Fibroblast of peridontal ligament (primary cell): ENCODE measurements around the gene SFTPD.
"Not testable (repeated sequence)": the region's sequence is repeated elsewhere in the genome, so short reads cannot be mapped to it uniquely, and the experiment has no call there.

Experiments used
- DNase-seq: peaks from one replicate; pipeline ENCODE4 v3.0.0-alpha.2; 2010; ENCODE audit errors: extremely low read depth

Gene SFTPD

DNA sequence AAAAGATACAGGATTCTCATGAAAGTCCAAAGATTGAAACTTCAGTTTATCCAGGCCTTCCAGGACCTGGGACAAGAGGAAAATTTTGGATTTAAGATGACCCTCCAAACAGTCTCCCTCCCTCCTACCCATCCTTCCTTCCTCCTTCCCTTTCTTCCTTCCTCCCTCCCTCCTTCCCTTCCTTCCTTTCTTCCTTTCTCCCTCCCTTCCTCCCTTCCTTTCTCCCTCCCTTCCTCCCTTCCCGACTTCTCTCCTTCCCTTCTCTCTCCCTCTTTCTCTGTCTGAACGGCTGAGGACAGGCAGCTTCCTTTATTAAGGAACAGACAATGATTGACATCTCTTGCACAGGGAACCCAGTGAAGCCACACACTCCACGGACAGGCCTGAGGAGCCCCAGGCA, 23.3 kb downstream of the SFTPD start:
- DNase-seq: no peak

GRCh38 chr10:79923669-79924068, 25.2 kb downstream of the SFTPD start:
- no peak for DNase-seq

GRCh38 chr10:79923145-79923544, 25.8 kb downstream of the SFTPD start:
- no peak for DNase-seq

DNA sequence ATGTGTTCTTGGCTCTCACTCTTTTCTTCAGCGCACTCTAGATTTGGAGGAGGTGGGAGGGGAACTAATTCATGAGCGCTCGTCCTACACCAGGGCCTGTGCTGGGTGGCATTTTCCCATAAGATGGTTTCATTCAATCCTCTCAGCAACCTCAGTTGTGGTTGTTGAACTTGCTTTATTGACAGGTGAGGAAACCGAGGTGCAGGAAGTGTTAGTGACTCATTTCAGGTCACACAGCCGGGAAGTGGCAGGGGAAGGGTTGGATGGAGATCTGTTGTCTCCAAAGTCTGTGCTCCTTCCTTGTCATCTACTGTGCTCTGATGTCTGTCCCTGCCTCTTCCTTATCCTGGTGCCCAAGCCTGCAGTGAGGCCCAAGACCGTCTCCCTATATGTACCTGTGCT, 26.9 kb downstream of the SFTPD start:
- not testable (repeated sequence) for DNase-seq

GRCh38 chr10:79915838-79916237, 33.1 kb downstream of the SFTPD start:
- not testable (repeated sequence) for DNase-seq

DNA sequence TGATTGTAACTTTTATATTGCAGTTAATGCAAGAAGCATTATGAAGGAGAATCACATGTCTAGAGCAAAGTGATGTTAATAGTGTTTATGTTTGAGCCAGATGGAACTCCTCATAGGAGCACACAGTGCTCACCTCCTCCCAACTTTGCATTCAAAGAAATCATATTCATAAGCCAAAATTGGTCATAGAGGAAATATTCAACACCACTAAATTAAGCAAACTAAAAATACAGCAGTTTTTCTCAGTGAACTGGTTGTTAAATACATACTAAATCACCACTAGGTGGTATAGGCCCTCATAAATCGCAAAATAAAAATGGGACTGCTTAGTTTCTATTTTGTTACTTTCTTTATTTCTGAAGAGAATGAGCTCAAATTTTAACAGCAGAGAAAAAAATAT, 34.4 kb downstream of the SFTPD start:
- DNase-seq: peak; percentile 14

GRCh38 chr10:79910836-79911235, 38.1 kb downstream of the SFTPD start:
- no peak for DNase-seq

GRCh38 chr10:79910344-79910743, 38.6 kb downstream of the SFTPD start:
- DNase-seq: no peak

DNA sequence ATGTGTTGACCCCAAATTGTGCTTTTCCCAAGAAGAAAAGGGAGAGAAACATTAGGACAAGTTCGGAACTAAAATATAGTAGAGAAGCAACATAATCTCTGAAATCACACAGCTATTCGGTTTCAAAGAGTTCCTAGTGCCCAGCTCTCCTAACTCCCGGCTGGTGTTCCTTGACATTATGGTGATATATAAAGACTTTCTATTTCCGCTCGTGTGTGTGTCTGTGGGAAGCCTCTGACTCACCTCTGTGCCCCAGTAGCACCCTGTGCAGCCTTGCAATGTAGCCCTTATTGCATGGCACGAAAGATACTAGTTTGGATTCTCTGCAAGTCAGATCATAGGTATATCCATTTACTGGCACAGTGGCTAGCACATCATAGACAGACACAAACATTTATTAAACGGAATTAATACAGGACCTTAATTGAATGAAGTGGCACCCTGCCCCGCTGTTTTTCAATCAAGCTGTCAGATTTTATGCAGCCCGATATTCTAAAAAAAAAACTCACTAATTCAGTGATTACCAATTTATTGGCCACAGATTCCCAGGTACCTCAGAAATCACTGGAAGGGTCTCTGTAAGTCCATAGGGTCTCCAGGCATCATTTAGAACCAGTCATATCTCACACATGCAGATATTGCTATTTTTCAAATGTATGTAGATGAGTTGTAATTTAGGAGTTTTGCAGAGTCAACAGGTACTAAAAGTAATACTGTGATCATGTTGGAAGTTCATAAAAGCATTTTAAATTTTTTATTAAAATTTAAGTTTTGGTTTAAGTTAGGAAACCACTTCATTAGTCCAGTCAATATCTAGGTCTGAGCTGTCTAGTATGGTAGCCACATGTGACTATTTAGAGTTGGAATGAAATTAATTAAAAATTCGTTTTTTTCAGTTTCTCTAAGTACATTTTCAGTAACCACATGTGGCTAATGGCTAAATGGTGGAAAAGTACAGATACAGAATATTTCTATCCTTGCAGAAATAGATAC, 43.3 kb downstream of the SFTPD start:
- peak; percentile 9 for DNase-seq

- peak; percentile 10 for DNase-seq
These were observed 44.1 kb downstream of the SFTPD start for GRCh38 chr10:79904671-79905321.

DNA sequence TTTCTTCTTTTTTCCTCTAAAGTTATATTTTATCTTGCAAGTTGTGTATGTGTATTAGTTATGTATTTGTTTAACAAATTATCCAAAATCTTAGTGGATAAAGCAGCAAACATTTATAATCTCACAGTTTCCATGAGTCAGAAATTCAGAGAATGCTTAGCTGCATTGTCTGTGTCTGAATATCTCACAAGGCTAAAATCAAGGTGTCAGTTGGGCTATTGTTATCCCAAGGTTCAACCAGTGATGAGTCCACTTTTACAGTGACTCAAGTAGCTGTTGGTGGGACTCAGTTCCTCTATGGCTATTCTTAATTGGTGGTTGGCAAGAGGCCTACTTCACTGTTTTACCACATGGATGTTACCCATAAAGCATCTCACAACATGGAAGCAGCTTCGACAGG, 47.3 kb downstream of the SFTPD start:
- DNase-seq: not testable (repeated sequence)

GRCh38 chr10:79898597-79899325, 50.1 kb downstream of the SFTPD start:
- no peak for DNase-seq

GRCh38 chr10:79892896-79893295, 56.0 kb downstream of the SFTPD start:
- DNase-seq: not testable (repeated sequence)

- no peak for DNase-seq
These were observed 58.4 kb downstream of the SFTPD start for GRCh38 chr10:79890469-79890868.

- DNase-seq: not testable (repeated sequence)
These were observed 59.9 kb downstream of the SFTPD start for GRCh38 chr10:79888984-79889383.
